DOHH2 (cell line): ENCODE results near the gene HOATZ.

Experiments used
- H3F3A ChIP-seq: fragments of 200-600 bp; sonication (generic), shearing (Covaris generic); 2 replicates; pipeline ENCODE4 v1.6.0; 2016; ENCODE audit warnings: antibody characterized with exemption, mild to moderate bottlenecking; ENCODE audit not compliant: control insufficient read depth, insufficient read depth
- H3K27ac ChIP-seq: fragments of 200-600 bp; sonication (generic); 2 replicates; pipeline ENCODE4 v1.5.1; 2014; ENCODE audit warnings: low read depth, mild to moderate bottlenecking, low read length, moderate library complexity
- H3K27me3 ChIP-seq: fragments of 200-600 bp; sonication (generic); 2 replicates; pipeline ENCODE4 v1.6.1; 2014; ENCODE audit warnings: mild to moderate bottlenecking, low read length, mixed read lengths; ENCODE audit not compliant: control insufficient read depth
- H3K36me3 ChIP-seq: fragments of 200-600 bp; sonication (generic); 2 replicates; pipeline ENCODE4 v1.6.1; 2014; ENCODE audit warnings: mild to moderate bottlenecking, low read length, moderate library complexity, mixed read lengths; ENCODE audit not compliant: control insufficient read depth
- H3K4me1 ChIP-seq: fragments of 200-600 bp; sonication (generic); 2 replicates; pipeline ENCODE4 v1.6.1; 2014; ENCODE audit warnings: mild to moderate bottlenecking, low read length, mixed read lengths; ENCODE audit not compliant: control insufficient read depth
- H3K4me2 ChIP-seq: fragments of 200-600 bp; sonication (generic); 2 replicates; pipeline ENCODE4 v1.6.0; 2014; ENCODE audit warnings: mild to moderate bottlenecking, low read length, moderate library complexity
- H3K4me3 ChIP-seq: fragments of 200-600 bp; sonication (generic); 2 replicates; pipeline ENCODE4 v1.5.1; 2014; ENCODE audit warnings: mild to moderate bottlenecking, low read length, mixed read lengths
- H3K79me2 ChIP-seq: fragments of 200-600 bp; sonication (generic); 2 replicates; pipeline ENCODE4 v1.6.1; 2014; ENCODE audit warnings: mild to moderate bottlenecking, low read length, mixed read lengths; ENCODE audit not compliant: control insufficient read depth
- H3K9me2 ChIP-seq: fragments of 200-600 bp; sonication (generic); replicated peaks from 2 replicates; pipeline ENCODE4 v1.6.1; 2014; ENCODE audit warnings: mild to moderate bottlenecking, low read length, mixed read lengths; ENCODE audit not compliant: control insufficient read depth
- H3K9me3 ChIP-seq: fragments of 200-600 bp; sonication (generic); 2 replicates; pipeline ENCODE4 v1.6.1; 2014; ENCODE audit warnings: antibody characterized with exemption, low read length, mixed read lengths; ENCODE audit not compliant: control insufficient read depth, insufficient read depth
- H4K20me1 ChIP-seq: fragments of 200-600 bp; sonication (generic); 2 replicates; pipeline ENCODE4 v1.6.0; 2014; ENCODE audit warnings: low read depth, mild to moderate bottlenecking, antibody characterized with exemption, low read length, moderate library complexity; ENCODE audit not compliant: control insufficient read depth, insufficient read depth
- EZH2phosphoT487 ChIP-seq: fragments of 200-600 bp; sonication (generic); IDR thresholded peaks from 2 replicates; pipeline ENCODE4 v1.6.1; 2017; ENCODE audit warnings: borderline replicate concordance, mild to moderate bottlenecking, antibody characterized with exemption, low read length, moderate library complexity, mixed read lengths
- TF ChIP-seq, protein P1 (sequence below): fragments of 200-600 bp; sonication (generic); IDR thresholded peaks from one replicate; pipeline ENCODE4 v1.5.1; 2014; ENCODE audit warnings: antibody characterized with exemption, mild to moderate bottlenecking, low read depth, low read length; ENCODE audit not compliant: poor library complexity, severe bottlenecking

The HOATZ gene

DNA sequence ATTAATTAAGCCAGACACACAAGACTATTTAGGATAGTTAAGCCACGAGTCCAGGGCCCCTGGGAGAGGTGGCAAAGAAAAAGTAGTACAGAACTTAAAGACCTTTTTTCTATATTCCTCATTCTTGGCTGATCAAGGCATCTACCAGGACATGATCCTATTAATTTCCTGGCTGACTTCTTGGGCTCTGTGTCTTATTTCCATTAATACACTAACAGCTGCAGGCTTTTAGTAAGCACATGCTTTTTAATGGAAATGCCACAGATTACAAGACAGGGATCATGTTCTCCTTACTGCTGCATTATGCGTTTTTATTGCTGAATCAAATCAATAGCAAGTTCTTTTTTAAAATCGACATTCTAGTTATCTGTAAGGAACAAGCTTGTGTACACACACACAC is 37.6 kb upstream of the HOATZ start:
- Histone ChIP-seq H3K79me2 (no peaks in the 10 kb centered on the region), H3F3A (no peaks in the 10 kb centered on the region), H3K36me3 (no peaks in the 10 kb centered on the region), H3K4me1 (peaks cover 17% of the 10 kb centered on the region), H3K27me3 (no peaks in the 10 kb centered on the region), H3K27ac (no peak overlapping the region), H3K9me2 (no peaks in the 10 kb centered on the region), H4K20me1 (no peaks in the 10 kb centered on the region), H3K4me3 (no peak overlapping the region), H3K9me3 (peaks cover 7% of the 10 kb centered on the region; the same call in 1 of the 2 replicates), H3K4me2 (no peak overlapping the region)
- TF ChIP-seq, protein P1, sequence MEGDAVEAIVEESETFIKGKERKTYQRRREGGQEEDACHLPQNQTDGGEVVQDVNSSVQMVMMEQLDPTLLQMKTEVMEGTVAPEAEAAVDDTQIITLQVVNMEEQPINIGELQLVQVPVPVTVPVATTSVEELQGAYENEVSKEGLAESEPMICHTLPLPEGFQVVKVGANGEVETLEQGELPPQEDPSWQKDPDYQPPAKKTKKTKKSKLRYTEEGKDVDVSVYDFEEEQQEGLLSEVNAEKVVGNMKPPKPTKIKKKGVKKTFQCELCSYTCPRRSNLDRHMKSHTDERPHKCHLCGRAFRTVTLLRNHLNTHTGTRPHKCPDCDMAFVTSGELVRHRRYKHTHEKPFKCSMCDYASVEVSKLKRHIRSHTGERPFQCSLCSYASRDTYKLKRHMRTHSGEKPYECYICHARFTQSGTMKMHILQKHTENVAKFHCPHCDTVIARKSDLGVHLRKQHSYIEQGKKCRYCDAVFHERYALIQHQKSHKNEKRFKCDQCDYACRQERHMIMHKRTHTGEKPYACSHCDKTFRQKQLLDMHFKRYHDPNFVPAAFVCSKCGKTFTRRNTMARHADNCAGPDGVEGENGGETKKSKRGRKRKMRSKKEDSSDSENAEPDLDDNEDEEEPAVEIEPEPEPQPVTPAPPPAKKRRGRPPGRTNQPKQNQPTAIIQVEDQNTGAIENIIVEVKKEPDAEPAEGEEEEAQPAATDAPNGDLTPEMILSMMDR = no peak
- no peak for TF ChIP-seq EZH2phosphoT487

DNA sequence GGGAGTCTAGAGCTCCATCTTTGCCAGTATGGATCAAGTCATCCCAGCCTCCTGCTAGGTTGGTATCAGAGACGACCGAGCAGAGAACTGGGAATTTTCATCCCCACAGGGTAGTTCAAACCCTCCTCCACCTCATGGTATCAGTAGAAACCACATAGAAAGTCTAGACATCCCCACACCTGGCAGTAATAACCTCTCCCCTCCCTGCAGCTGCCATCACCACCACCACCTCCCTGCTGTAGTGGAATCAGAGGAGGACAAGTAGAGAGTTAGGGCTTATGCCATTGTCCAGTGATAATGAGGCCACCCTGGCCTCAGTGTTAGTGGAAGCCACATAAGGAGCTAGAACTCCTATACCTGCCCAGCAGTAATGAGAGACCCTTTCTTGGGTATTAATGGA is 36.7 kb upstream of the HOATZ start:
- H3K4me3 ChIP-seq = no peak overlapping the region
- peaks cover 8% of the 10 kb centered on the region for H3K9me3 ChIP-seq
- TF ChIP-seq EZH2phosphoT487 = no peak
- TF ChIP-seq, protein P1 = no peak
- peaks cover 17% of the 10 kb centered on the region for H3K4me1 ChIP-seq
- H3K79me2 ChIP-seq = no peaks in the 10 kb centered on the region
- no peaks in the 10 kb centered on the region for H3K27me3 ChIP-seq
- H4K20me1 ChIP-seq = no peaks in the 10 kb centered on the region
- no peaks in the 10 kb centered on the region for H3F3A ChIP-seq
- no peak overlapping the region for H3K27ac ChIP-seq
- H3K9me2 ChIP-seq = no peaks in the 10 kb centered on the region
- H3K4me2 ChIP-seq = no peak overlapping the region
- H3K36me3 ChIP-seq = no peaks in the 10 kb centered on the region

DNA sequence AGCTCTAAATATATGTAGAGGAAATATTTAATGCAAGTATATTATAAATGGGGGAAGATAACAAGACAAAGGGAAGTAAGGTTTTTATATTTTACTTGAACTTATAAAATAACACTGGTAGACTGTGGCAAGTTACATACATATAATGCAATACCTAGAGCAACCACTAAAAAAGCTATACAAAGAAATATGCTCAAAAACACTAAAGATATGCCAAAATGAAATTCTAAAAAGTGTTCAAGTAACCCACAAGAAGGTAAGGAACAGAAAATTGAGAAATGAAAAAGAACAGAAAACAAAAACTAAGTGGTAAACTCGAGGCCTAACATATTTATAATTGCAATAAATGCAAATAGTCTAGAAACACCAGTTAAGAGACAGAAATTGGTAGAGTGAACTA is 34.9 kb upstream of the HOATZ start:
- H3K4me1 ChIP-seq = peaks cover 17% of the 10 kb centered on the region
- no peak overlapping the region; the same call in 1 of the 2 replicates for H3K4me2 ChIP-seq
- H3K36me3 ChIP-seq = no peaks in the 10 kb centered on the region
- no peaks in the 10 kb centered on the region for H3K27me3 ChIP-seq
- H3K79me2 ChIP-seq = no peaks in the 10 kb centered on the region
- no peak overlapping the region for H3K27ac ChIP-seq
- TF ChIP-seq, protein P1 = no peak
- no peak for TF ChIP-seq EZH2phosphoT487
- peaks cover 12% of the 10 kb centered on the region for H3K9me3 ChIP-seq
- H3F3A ChIP-seq = no peaks in the 10 kb centered on the region
- H3K4me3 ChIP-seq = no peak overlapping the region
- H3K9me2 ChIP-seq = no peaks in the 10 kb centered on the region
- no peaks in the 10 kb centered on the region for H4K20me1 ChIP-seq
